CD4-positive, CD25-positive, alpha-beta regulatory T cell (primary cell): ENCODE measurements around the gene TRIM8. TPM values are rescaled to one million over a fixed set of nuclear protein-coding genes. Genes with fewer than 3 reads are reported as not detected.

Source experiments
- ATAC-seq, 2 donors: fragments of 150-1000 bp; cut with Tn5 transposase; one replicate each; pipeline ENCODE4 v1.10.0; 2021; ENCODE audit warnings: low read depth in 2 of 2, moderate number of reproducible peaks in 2 of 2, moderate library complexity in 1 of 2
- DNase-seq, 3 donors: peaks; one replicate each; pipeline versions ENCODE4 v3.0.0 to v3.0.0-alpha.2; 2012 to 2022; ENCODE audit warnings: mixed read lengths in 1 of 3
- H3K27ac ChIP-seq: one replicate; pipeline ENCODE4 v1.7.0; 2013; ENCODE audit warnings: mild to moderate bottlenecking, low read length; ENCODE audit not compliant: insufficient read depth, poor library complexity, severe bottlenecking
- H3K27me3 ChIP-seq: one replicate; pipeline ENCODE4 v1.7.0; 2013; ENCODE audit warnings: low read length; ENCODE audit not compliant: control insufficient read depth, insufficient read depth
- H3K36me3 ChIP-seq: one replicate; pipeline ENCODE4 v1.7.0; 2013; ENCODE audit warnings: mild to moderate bottlenecking, low read length, moderate library complexity; ENCODE audit not compliant: control insufficient read depth, insufficient read depth
- H3K4me1 ChIP-seq: 2 replicates; pipeline ENCODE4 v1.7.0; 2013; ENCODE audit warnings: mild to moderate bottlenecking, low read length; ENCODE audit not compliant: insufficient read depth, control insufficient read depth, poor library complexity, severe bottlenecking
- H3K4me3 ChIP-seq: one replicate; pipeline ENCODE4 v1.7.0; 2013; ENCODE audit warnings: low read depth, mild to moderate bottlenecking, low read length, moderate library complexity
- H3K9me3 ChIP-seq, 2 experiments: 1 replicate in 1 of 2; 2 replicates in 1 of 2; pipeline ENCODE4 v1.7.0; 2013; ENCODE audit warnings: low read length in 2 of 2, mild to moderate bottlenecking in 1 of 2, moderate library complexity in 1 of 2; ENCODE audit not compliant: control insufficient read depth in 2 of 2
- H3K27ac Mint-ChIP-seq, 3 donors: one replicate each; pipeline ENCODE4 v1.8.0; 2020 to 2022; ENCODE audit warnings: mild to moderate bottlenecking in 3 of 3, mixed read lengths in 3 of 3, moderate library complexity in 2 of 3
- H3K27me3 Mint-ChIP-seq: one replicate; pipeline ENCODE4 v1.8.0; 2022; ENCODE audit warnings: mild to moderate bottlenecking, mixed read lengths
- H3K36me3 Mint-ChIP-seq: one replicate; pipeline ENCODE4 v1.8.0; 2020; ENCODE audit warnings: mixed read lengths
- H3K4me1 Mint-ChIP-seq, 4 donors: one replicate each; pipeline ENCODE4 v1.8.0; 2020 to 2022; ENCODE audit warnings: mixed read lengths in 4 of 4, mild to moderate bottlenecking in 1 of 4
- H3K4me3 Mint-ChIP-seq, 4 donors: one replicate each; pipeline ENCODE4 v1.8.0; 2020 to 2022; ENCODE audit warnings: mild to moderate bottlenecking in 4 of 4, mixed read lengths in 4 of 4, moderate library complexity in 3 of 4
- H3K9me3 Mint-ChIP-seq, 7 donors: one replicate each; pipeline ENCODE4 v1.8.0; 2020 to 2022; ENCODE audit warnings: mixed read lengths in 7 of 7, mild to moderate bottlenecking in 3 of 7, moderate library complexity in 2 of 7
- polyA plus RNA-seq, 4 donors: library from polyadenylated mRNA; unstranded; fragments of 300-500 nt; fragmentation: Illumina TruSeq; gene quantifications; one replicate each; pipeline ENCODE4 v1.2.3, GENCODE V29; 2021
- total RNA-seq: library from RNA; stranded (reverse); gene quantifications from one replicate; pipeline ENCODE4 v1.2.3, GENCODE V29; 2022

Gene TRIM8
- total and polyA plus RNA-seq, 5 donors from 2014 or later: 30.2 to 73.4 (median 36.8) TPM

DNA sequence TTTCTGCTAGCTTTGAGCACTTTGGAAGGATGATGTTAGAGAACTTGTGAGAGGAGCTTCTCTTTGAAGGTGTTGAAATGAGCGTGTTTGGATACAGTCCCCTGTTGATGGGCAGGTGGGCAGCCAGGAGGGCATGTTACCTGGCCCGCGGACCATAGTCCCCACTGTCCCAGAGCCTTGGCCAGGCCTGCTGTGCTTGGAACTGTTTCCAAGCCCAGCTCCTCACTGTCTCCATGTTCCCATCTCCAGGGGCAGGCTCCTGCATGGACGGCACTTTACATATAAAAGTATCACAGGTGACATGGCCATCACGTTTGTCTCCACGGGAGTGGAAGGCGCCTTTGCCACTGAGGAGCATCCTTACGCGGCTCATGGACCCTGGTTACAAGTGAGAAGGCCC lies 27.2 kb upstream of the TRIM8 start:
- peaks cover 20% of the 10 kb centered on the region for H3K36me3 Mint-ChIP-seq
- no peak overlapping the region for H3K27ac ChIP-seq
- H3K36me3 ChIP-seq: peaks cover 20% of the 10 kb centered on the region
- no peak for ATAC-seq
- no peaks in the 10 kb centered on the region for H3K9me3 Mint-ChIP-seq
- peaks cover 35% of the 10 kb centered on the region for H3K4me1 ChIP-seq
- H3K4me3 ChIP-seq: no peak overlapping the region
- H3K4me1 Mint-ChIP-seq: peaks cover 8 to 39% (median 19%) of the 10 kb centered on the region in 4 donors
- peak overlapping the region in 2 of 3 donors; percentile 20 to 52 for H3K27ac Mint-ChIP-seq
- no peaks in the 10 kb centered on the region for H3K27me3 Mint-ChIP-seq
- no peaks in the 10 kb centered on the region for H3K27me3 ChIP-seq
- H3K9me3 ChIP-seq: no peaks in the 10 kb centered on the region
- no peak for DNase-seq
- H3K4me3 Mint-ChIP-seq: no peak overlapping the region

DNA sequence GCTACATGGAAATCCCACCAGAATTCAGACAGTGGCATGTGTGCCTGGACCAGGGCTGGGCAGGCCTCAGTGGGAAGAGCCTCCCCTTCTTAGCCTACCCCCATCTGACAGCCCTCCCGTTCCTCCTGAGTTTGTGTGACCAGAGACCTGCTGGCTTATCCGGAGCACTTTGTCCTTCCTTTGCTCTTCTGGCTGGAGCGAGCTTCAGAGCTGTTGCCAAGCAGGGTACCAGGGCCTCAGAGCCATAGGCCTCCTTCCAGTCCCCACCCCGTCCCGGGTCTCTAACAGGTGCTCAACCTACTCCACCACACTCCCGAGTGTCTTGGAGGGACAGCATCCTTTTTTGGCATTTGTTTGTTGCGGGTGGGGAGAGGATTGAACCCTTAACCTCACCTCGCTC lies 26.5 kb upstream of the TRIM8 start:
- H3K4me1 ChIP-seq: peaks cover 27% of the 10 kb centered on the region
- no peaks in the 10 kb centered on the region for H3K9me3 ChIP-seq
- no peak overlapping the region for H3K27ac ChIP-seq
- peaks cover 20% of the 10 kb centered on the region for H3K36me3 Mint-ChIP-seq
- no peak overlapping the region for H3K4me3 Mint-ChIP-seq
- H3K9me3 Mint-ChIP-seq: no peaks in the 10 kb centered on the region
- no peak for ATAC-seq
- peaks cover 20% of the 10 kb centered on the region for H3K36me3 ChIP-seq
- no peak for DNase-seq
- H3K27me3 Mint-ChIP-seq: no peaks in the 10 kb centered on the region
- H3K27ac Mint-ChIP-seq: peak overlapping the region in 2 of 3 donors; percentile 20 to 54
- H3K4me1 Mint-ChIP-seq: peaks cover 4 to 31% (median 13%) of the 10 kb centered on the region in 4 donors
- H3K4me3 ChIP-seq: no peak overlapping the region
- no peaks in the 10 kb centered on the region for H3K27me3 ChIP-seq

DNA sequence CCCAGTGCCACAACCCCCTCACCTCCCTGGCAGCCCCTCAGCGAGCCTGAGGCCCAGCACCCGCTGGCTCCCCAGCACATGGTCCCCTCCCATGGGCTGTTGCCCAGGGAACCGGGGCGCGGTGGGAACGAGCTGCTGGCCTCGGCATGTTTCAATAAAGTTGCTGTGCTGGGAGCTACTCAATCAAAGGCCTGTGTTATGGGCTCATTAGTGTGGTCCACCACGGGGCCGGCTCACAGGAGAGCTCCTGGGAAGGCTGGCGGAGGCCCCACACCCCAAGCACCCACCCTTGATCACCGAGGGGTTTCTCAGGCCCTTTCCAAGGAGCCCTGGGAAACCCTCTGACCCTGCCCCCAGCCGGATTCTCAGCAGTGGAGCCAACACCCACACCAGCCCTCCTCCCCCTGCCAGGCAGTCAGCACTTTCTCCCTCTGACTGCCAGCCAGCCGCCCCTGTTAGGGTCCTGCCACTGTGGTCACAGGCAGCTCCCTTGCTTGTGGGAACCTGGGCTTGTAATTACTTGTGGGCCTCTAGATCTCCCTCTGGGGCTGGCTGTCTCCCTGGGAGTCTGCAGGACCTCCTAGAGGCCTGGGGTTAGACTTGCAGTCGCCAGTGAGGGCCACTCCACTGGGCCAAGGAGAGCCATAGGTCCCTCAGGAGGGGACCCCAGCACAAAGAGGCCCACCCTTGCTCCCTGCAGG lies 24.8 kb upstream of the TRIM8 start:
- DNase-seq (no peak), ATAC-seq (no peak)
- Mint-ChIP-seq H3K9me3 (no peaks in the 10 kb centered on the region), H3K36me3 (peaks cover 22% of the 10 kb centered on the region), H3K4me3 (no peak overlapping the region), H3K27ac (peak overlapping the region in 1 of 3 donors; percentile 28), H3K4me1 (peaks cover 0 to 25% (median 13%) of the 10 kb centered on the region in 4 donors), H3K27me3 (no peaks in the 10 kb centered on the region)
- H3K27me3 ChIP-seq: no peaks in the 10 kb centered on the region
- H3K4me1 ChIP-seq: peaks cover 14% of the 10 kb centered on the region
- H3K9me3 ChIP-seq: no peaks in the 10 kb centered on the region
- no peak overlapping the region for H3K27ac ChIP-seq
- peaks cover 20% of the 10 kb centered on the region for H3K36me3 ChIP-seq
- H3K4me3 ChIP-seq: no peak overlapping the region

DNA sequence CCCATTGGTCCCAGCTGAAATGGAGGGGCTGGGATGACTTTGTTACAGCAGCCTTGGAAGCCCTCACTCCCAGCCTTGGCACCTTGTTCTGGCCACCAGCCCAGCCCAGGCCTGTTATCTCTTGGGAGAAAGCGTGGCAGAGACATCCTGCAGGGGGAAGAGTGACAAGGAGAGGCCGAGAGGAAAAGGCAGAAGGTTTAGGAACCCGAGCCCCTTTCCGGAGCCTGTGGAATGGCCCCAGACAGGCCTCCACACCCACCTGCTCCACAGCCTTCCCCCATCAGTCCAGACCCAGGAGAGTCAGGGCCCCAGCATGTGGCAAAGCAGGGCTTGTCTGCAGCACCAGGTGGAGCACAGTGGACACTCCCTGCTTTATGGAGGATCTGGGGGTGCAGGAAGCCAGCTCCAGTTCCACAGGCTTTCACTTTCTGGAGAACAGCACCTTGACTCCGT lies 24.1 kb upstream of the TRIM8 start:
- peak overlapping the region in 1 of 4 donors; percentile 15 for H3K4me3 Mint-ChIP-seq
- H3K4me1 ChIP-seq: peaks cover 14% of the 10 kb centered on the region
- ATAC-seq: no peak
- peaks cover 0 to 28% (median 13%) of the 10 kb centered on the region in 4 donors for H3K4me1 Mint-ChIP-seq
- H3K27ac ChIP-seq: no peak overlapping the region
- no peak overlapping the region for H3K4me3 ChIP-seq
- no peaks in the 10 kb centered on the region for H3K27me3 Mint-ChIP-seq
- DNase-seq: no peak
- H3K9me3 ChIP-seq: no peaks in the 10 kb centered on the region
- no peaks in the 10 kb centered on the region for H3K9me3 Mint-ChIP-seq
- peak overlapping the region in 2 of 3 donors; percentile 82 to 84 for H3K27ac Mint-ChIP-seq
- H3K36me3 ChIP-seq: peaks cover 20% of the 10 kb centered on the region
- H3K27me3 ChIP-seq: no peaks in the 10 kb centered on the region
- H3K36me3 Mint-ChIP-seq: peaks cover 28% of the 10 kb centered on the region

DNA sequence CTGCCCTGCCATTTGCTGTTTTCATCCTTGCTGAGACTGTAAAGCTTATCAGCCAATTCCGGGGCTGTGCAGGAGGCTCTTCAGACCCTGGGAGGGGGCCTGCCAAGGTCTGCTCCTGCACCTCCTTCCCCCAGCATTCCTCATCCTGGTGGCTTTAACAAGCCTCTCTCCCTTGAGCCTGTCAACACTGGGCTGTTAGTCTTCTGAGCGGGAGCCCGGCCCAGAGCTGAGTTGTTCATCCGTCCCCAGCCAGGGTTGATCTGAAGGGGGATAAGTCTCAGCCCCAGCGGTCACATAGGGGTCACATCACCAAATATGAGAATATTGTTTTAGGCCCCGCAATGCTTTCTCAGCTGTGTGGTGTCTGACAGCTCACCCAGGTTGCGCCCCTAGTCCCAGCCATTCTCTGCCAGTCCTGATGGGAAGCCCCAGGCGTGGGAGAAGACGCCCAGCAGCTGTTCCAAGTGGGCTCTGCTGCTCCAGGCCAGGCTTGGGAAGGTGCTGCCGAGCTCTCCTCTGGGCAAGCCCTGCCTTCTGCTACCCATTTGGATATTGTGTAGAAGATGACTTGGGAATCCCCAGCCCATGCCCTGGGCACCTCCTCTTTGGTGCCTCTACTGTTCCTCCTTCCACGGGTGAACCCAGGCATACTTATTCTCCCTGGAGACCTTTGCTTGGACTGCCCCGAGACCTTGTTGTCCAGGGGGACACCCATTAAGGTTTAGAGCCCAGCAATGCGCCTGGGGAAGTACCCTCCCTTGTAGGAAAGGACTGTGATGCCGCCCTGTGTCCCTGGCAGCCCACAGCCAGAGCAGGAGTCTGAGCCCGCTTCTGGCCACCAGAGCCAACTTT lies 23.5 kb upstream of the TRIM8 start:
- H3K27me3 ChIP-seq: no peaks in the 10 kb centered on the region
- H3K27ac ChIP-seq: peak overlapping the region; percentile 15
- H3K9me3 ChIP-seq: no peaks in the 10 kb centered on the region
- Mint-ChIP-seq H3K27ac (peak overlapping the region; percentile 79 to 84 (median 82)), H3K4me1 (peaks cover 0 to 28% (median 12%) of the 10 kb centered on the region in 4 donors), H3K9me3 (no peaks in the 10 kb centered on the region), H3K36me3 (peaks cover 28% of the 10 kb centered on the region), H3K4me3 (peak overlapping the region in 2 of 4 donors; percentile 15 to 68), H3K27me3 (no peaks in the 10 kb centered on the region)
- H3K36me3 ChIP-seq: peaks cover 20% of the 10 kb centered on the region
- DNase-seq (no peak), ATAC-seq (peak in 1 of 2 donors; percentile 28)
- H3K4me3 ChIP-seq: no peak overlapping the region
- peaks cover 14% of the 10 kb centered on the region for H3K4me1 ChIP-seq

DNA sequence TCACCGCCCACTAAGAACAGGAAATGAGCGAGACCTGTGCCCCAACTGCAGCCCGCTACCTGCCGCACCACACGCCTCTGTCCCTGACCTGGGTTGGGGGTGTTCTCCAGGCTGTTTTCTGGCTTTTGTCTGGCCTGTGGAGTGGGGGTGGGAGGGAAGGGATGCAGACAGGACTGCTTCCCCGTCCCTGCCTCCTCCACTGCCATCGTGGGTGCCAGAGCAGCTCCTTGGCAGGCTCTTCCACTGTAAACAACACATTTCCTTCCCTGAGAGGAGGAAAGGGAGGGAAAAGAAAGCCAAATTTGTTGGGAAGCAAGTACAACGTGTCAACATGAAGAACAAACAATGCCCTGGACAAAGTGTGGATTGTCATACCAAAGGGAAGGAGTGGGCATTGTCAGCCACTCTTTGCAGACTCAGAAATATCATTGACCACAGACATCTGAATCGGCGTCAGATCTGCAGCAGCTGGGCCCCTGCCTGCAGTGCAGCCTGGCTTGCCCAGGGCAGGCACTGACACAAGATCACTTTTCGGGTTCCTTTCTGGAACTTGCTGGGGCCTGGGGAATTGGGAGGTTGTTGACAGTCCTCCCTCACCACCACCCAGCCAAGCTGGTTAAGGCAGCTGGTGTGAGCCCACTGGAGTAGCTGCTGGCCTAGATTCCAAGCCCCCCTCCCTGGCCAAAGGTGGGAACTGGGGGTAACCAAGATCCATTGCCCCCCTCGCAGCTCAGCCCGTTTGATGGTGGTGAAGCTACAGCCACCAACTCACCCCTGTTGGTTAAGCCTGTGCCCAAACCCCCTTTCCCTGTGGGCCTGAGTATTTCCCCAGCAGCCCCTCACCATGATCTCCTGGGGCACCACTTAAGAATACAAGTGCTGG lies 22.6 kb upstream of the TRIM8 start:
- Mint-ChIP-seq H3K27me3 (no peaks in the 10 kb centered on the region), H3K4me3 (peak overlapping the region in 1 of 4 donors; percentile 68), H3K4me1 (peaks cover 0 to 28% (median 12%) of the 10 kb centered on the region in 4 donors), H3K9me3 (no peaks in the 10 kb centered on the region), H3K36me3 (peaks cover 26% of the 10 kb centered on the region), H3K27ac (peak overlapping the region; percentile 74 to 84 (median 79))
- Histone ChIP-seq H3K36me3 (peaks cover 15% of the 10 kb centered on the region), H3K4me1 (peaks cover 14% of the 10 kb centered on the region), H3K4me3 (no peak overlapping the region), H3K9me3 (no peaks in the 10 kb centered on the region), H3K27ac (no peak overlapping the region), H3K27me3 (no peaks in the 10 kb centered on the region)
- ATAC-seq (peak in 1 of 2 donors; percentile 37), DNase-seq (peak in 1 of 3 donors; percentile 34)

DNA sequence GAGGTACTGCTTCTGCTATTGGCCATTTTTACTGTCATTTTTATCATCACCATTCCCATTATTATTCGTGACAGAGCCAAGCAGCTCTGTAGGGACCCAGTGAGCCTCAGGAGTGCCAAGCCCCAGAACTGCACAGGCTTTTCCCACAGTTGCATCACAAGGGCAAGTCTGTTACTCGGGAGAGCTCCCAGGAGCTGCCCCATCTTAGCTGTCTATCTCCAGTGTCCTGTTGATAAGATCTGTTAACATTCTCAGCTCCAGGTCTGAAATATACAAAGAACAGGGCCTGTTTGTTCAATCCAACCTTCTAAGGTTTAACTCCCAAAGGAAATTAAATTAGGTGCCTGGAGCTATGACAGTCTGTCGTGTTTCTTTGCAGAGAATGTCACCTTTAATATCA lies 20.2 kb upstream of the TRIM8 start:
- Histone ChIP-seq H3K27me3 (no peaks in the 10 kb centered on the region), H3K36me3 (no peaks in the 10 kb centered on the region), H3K9me3 (no peaks in the 10 kb centered on the region), H3K4me3 (no peak overlapping the region), H3K27ac (no peak overlapping the region), H3K4me1 (peaks cover 14% of the 10 kb centered on the region)
- no peaks in the 10 kb centered on the region for H3K9me3 Mint-ChIP-seq
- peaks cover 14% of the 10 kb centered on the region for H3K36me3 Mint-ChIP-seq
- no peak for DNase-seq
- H3K27me3 Mint-ChIP-seq: no peaks in the 10 kb centered on the region
- no peak overlapping the region for H3K4me3 Mint-ChIP-seq
- no peak for ATAC-seq
- peaks cover 0 to 23% (median 12%) of the 10 kb centered on the region in 4 donors for H3K4me1 Mint-ChIP-seq
- no peak overlapping the region for H3K27ac Mint-ChIP-seq
